Upper lobe of left lung (tissue), 4 donors: ENCODE data around the gene FILIP1L.

Source experiments
- CTCF ChIP-seq, 6 experiments: fragments of 450-650 bp in 4 of 6; fragments of 200-600 bp in 2 of 6; sonication (generic) in 2 of 6; IDR thresholded peaks; one replicate each; pipeline ENCODE4 v1.5.1; 2016 to 2019; ENCODE audit warnings: antibody characterized with exemption in 6 of 6
- EP300 ChIP-seq, 4 donors: sonication (generic); formaldehyde crosslinking; IDR thresholded peaks; one replicate each; pipeline ENCODE4 v1.5.1; 2017; ENCODE audit warnings: antibody characterized with exemption in 4 of 4, control low read depth in 2 of 4
- POLR2A ChIP-seq, 4 donors: fragments of 450-650 bp; IDR thresholded peaks; one replicate each; pipeline ENCODE4 v1.5.1; 2016 to 2017; ENCODE audit warnings: antibody characterized with exemption in 4 of 4, mild to moderate bottlenecking in 2 of 4

- no peak for TF ChIP-seq POLR2A (IDR thresholded peaks at IDR 0.05)
- TF ChIP-seq CTCF (IDR thresholded peaks at IDR 0.05): no peak
- no peak for TF ChIP-seq EP300 (IDR thresholded peaks at IDR 0.05)
Observed at GRCh38 chr3:100120012-100120411, 5.7 kb upstream of the FILIP1L start.
